IMR-90 (cell line): Measurements from ENCODE around the gene DAB1. TPM values are rescaled to one million over a fixed set of nuclear protein-coding genes. Genes with fewer than 3 reads are reported as not detected.

ENCODE experiments used
- ATAC-seq: fragments of 200-7000 bp; cut with Tn5 transposase; 2 replicates; pipeline ENCODE4 v1.9.1; 2020; ENCODE audit warnings: low read depth, mild to moderate bottlenecking, moderate library complexity
- BruUV-seq: library from RNA; stranded (reverse); fragments of 400-500 nt; replicated peaks from 2 replicates; lab custom pipeline; 2021; lab: Mats Ljungman, UMichigan
- CTCF ChIA-PET: fragments of 300-600 bp; formaldehyde crosslinking; extraction: SDS; loops from one replicate; lab custom pipeline; 2021; ENCODE audit warnings: antibody characterized with exemption; lab: Yijun Ruan, JAX
- POLR2A ChIA-PET: fragments of 300-600 bp; sonication (Branson Sonifier 250); formaldehyde crosslinking; loops from one replicate; lab custom pipeline; 2022; ENCODE audit warnings: antibody characterized with exemption; ENCODE audit not compliant: unreplicated experiment; lab: Charles Lee
- DNase-seq: peaks from one replicate; pipeline ENCODE4 v3.0.0; 2013
- H2AFZ ChIP-seq: replicated peaks from 2 replicates; pipeline ENCODE3; 2013; ENCODE audit warnings: low read length, mild to moderate bottlenecking; ENCODE audit not compliant: poor library complexity
- H2AK5ac ChIP-seq: 2 replicates; pipeline ENCODE4 v1.6.1; 2013; ENCODE audit warnings: low read depth, low read length, inconsistent platforms
- H2AK9ac ChIP-seq: replicated peaks from 2 replicates; pipeline ENCODE3; 2013; ENCODE audit warnings: mild to moderate bottlenecking, low read depth, low read length, moderate library complexity; ENCODE audit not compliant: poor library complexity
- H2BK120ac ChIP-seq: 2 replicates; pipeline ENCODE4 v1.6.1; 2013; ENCODE audit warnings: low read depth, low read length, inconsistent platforms
- H2BK15ac ChIP-seq: 3 replicates; pipeline ENCODE4 v1.6.1; 2013; ENCODE audit warnings: low read depth, low read length, inconsistent platforms
- H2BK20ac ChIP-seq: 2 replicates; pipeline ENCODE4 v1.6.1; 2013; ENCODE audit warnings: low read depth, mild to moderate bottlenecking, inconsistent platforms, low read length, moderate library complexity
- H2BK5ac ChIP-seq: 2 replicates; pipeline ENCODE4 v1.6.1; 2013; ENCODE audit warnings: mild to moderate bottlenecking, low read depth, low read length, inconsistent platforms; ENCODE audit not compliant: poor library complexity, severe bottlenecking
- H3K14ac ChIP-seq: replicated peaks from 2 replicates; pipeline ENCODE4 v1.6.1; 2013; ENCODE audit warnings: low read depth, low read length, inconsistent platforms
- H3K18ac ChIP-seq: 2 replicates; pipeline ENCODE4 v1.6.1; 2013; ENCODE audit warnings: low read depth, low read length, control low read depth
- H3K23ac ChIP-seq: 2 replicates; pipeline ENCODE4 v1.6.1; 2013; ENCODE audit warnings: low read depth, low read length, inconsistent platforms
- H3K27ac ChIP-seq: 2 replicates; pipeline ENCODE4 v1.5.1; 2013; ENCODE audit warnings: mild to moderate bottlenecking, control low read depth, low read length; ENCODE audit not compliant: insufficient read depth
- H3K27me3 ChIP-seq: 2 replicates; pipeline ENCODE4 v1.6.1; 2013; ENCODE audit warnings: low read length; ENCODE audit not compliant: control insufficient read depth, insufficient read depth
- H3K36me3 ChIP-seq: 2 replicates; pipeline ENCODE4 v1.6.1; 2013; ENCODE audit warnings: low read length, mixed read lengths; ENCODE audit not compliant: control insufficient read depth, insufficient read depth
- H3K4ac ChIP-seq: 2 replicates; pipeline ENCODE4 v1.6.1; 2013; ENCODE audit warnings: low read depth, low read length, inconsistent platforms
- H3K4me1 ChIP-seq: 2 replicates; pipeline ENCODE4 v1.6.1; 2013; ENCODE audit warnings: low read length, mixed read lengths; ENCODE audit not compliant: control insufficient read depth, insufficient read depth
- H3K4me2 ChIP-seq: 2 replicates; pipeline ENCODE4 v1.6.1; 2013; ENCODE audit warnings: low read depth, mild to moderate bottlenecking, control low read depth, low read length, moderate library complexity
- H3K4me3 ChIP-seq: 2 replicates; pipeline ENCODE4 v1.5.1; 2013; ENCODE audit warnings: low read depth, mild to moderate bottlenecking, control low read depth, low read length, moderate library complexity; ENCODE audit not compliant: insufficient read depth
- H3K56ac ChIP-seq: 2 replicates; pipeline ENCODE4 v1.6.1; 2013; ENCODE audit warnings: low read length, inconsistent platforms; ENCODE audit not compliant: insufficient read depth; ENCODE audit errors: extremely low read depth
- H3K79me1 ChIP-seq, 2 experiments: 2 replicates each; pipeline ENCODE4 v1.6.1; 2013; ENCODE audit warnings: low read length in 2 of 2, inconsistent platforms in 1 of 2, low read depth in 1 of 2
- H3K9ac ChIP-seq: 2 replicates; pipeline ENCODE4 v1.6.1; 2013; ENCODE audit warnings: low read depth, low read length, control low read depth
- H3K9me1 ChIP-seq: 2 replicates; pipeline ENCODE4 v1.6.1; 2013; ENCODE audit warnings: low read length, inconsistent platforms; ENCODE audit not compliant: insufficient read depth
- H3K9me3 ChIP-seq: 2 replicates; pipeline ENCODE4 v1.6.1; 2013; ENCODE audit warnings: low read length; ENCODE audit not compliant: control insufficient read depth, insufficient read depth
- H4K20me1 ChIP-seq: 2 replicates; pipeline ENCODE4 v1.6.1; 2013; ENCODE audit warnings: low read length, inconsistent platforms; ENCODE audit not compliant: insufficient read depth
- H4K5ac ChIP-seq: 2 replicates; pipeline ENCODE4 v1.6.1; 2013; ENCODE audit warnings: mild to moderate bottlenecking, low read depth, low read length, control low read depth
- H4K8ac ChIP-seq, 2 experiments: 2 replicates each; pipeline ENCODE4 v1.6.1; 2013; ENCODE audit warnings: low read depth in 2 of 2, low read length in 2 of 2, control low read depth in 1 of 2, inconsistent platforms in 1 of 2
- H4K91ac ChIP-seq: 2 replicates; pipeline ENCODE4 v1.6.1; 2013; ENCODE audit warnings: low read depth, low read length, inconsistent platforms; ENCODE audit not compliant: insufficient read depth
- SMC3 ChIP-seq: fragments of 150-350 bp; IDR thresholded peaks from 2 replicates; pipeline ENCODE4 v1.6.1; 2016; ENCODE audit warnings: low read depth, mild to moderate bottlenecking, antibody characterized with exemption, low read length, moderate library complexity
- WGBS, 2 experiments: methylation state at CpG; one replicate each; pipeline versions ENCODE4 v1.1.5 to v1.1.7; 2013; ENCODE audit warnings: missing lambda C conversion rate in 2 of 2; ENCODE audit not compliant: insufficient read length in 1 of 2; ENCODE audit errors: extremely low coverage in 2 of 2; 5-methylcytosine and 5-hydroxymethylcytosine counted together
- dilution Hi-C: fragments of 300-500 bp; cut with HindIII; formaldehyde crosslinking; loops from one replicate; pipeline ENCODE4 v1.14.3; 2018; ENCODE audit warnings: low sequenced_read_pairs; ENCODE audit not compliant: unreplicated experiment
- in situ Hi-C: fragments of 300-500 bp; cut with MboI; formaldehyde crosslinking; loops from 3 replicates; pipeline ENCODE4 v1.14.3; 2019; ENCODE audit warnings: low sequenced_read_pairs, inconsistent platforms, mixed read lengths
- intact Hi-C: fragments of 100-400 bp; cut with micrococcal nuclease; formaldehyde crosslinking; loops from 2 replicates; pipeline ENCODE4 v1.10.0; 2022
- polyA plus RNA-seq, 3 experiments: library from polyadenylated mRNA; depleted of rRNA; stranded (reverse); fragments of >200 nt; gene quantifications; 2 replicates each; pipeline ENCODE4 v1.2.3, GENCODE V29; 2012; ENCODE audit warnings: low replicate concordance in 1 of 3
- total RNA-seq: library from RNA; depleted of rRNA; stranded (reverse); fragments of >200 nt; gene quantifications from 2 replicates; pipeline ENCODE4 v1.2.3, GENCODE V29; 2012

Gene DAB1
- total and polyA plus RNA-seq, 2 of the 4 experiments (the other 2 are of a cell fraction), result 0.18 to 0.41 TPM

- no peaks in the 10 kb centered on the region for H3K9me3 ChIP-seq
- in situ Hi-C loops (no loop called here), intact Hi-C loops (no loop called here), dilution Hi-C loops (no loop called here)
- H3K56ac ChIP-seq, result no peak overlapping the region
- ATAC-seq, result no peak
- H3K9me1 ChIP-seq, result no peaks in the 10 kb centered on the region
- CTCF ChIA-PET, result no interaction called here
- WGBS, 2 experiments, result no CpG with 5 or more reads among the region's 3 CpGs
- H3K4me3 ChIP-seq, result no peak overlapping the region
- no peak overlapping the region for H2BK5ac ChIP-seq
- no peak overlapping the region for H3K9ac ChIP-seq
- no peak overlapping the region for H3K23ac ChIP-seq
- no peak overlapping the region for H3K4ac ChIP-seq
- no peak overlapping the region for H2AK5ac ChIP-seq
- no peak overlapping the region for H2AFZ ChIP-seq
- no peak overlapping the region for H2BK15ac ChIP-seq
- no peaks in the 10 kb centered on the region for H3K79me1 ChIP-seq
- H2BK120ac ChIP-seq, result no peak overlapping the region
- POLR2A ChIA-PET, result no interaction called here
- H3K18ac ChIP-seq, result no peak overlapping the region
- no peak overlapping the region for H2BK20ac ChIP-seq
- H4K5ac ChIP-seq, result no peak overlapping the region
- no peaks in the 10 kb centered on the region for H3K4me1 ChIP-seq
- H4K8ac ChIP-seq, result no peak overlapping the region
- H3K36me3 ChIP-seq, result no peaks in the 10 kb centered on the region
- H4K20me1 ChIP-seq, result no peaks in the 10 kb centered on the region
- H3K14ac ChIP-seq, result no peak overlapping the region; the same call in 1 of the 2 replicates
- H3K4me2 ChIP-seq, result no peak overlapping the region
- no peak overlapping the region for H2AK9ac ChIP-seq
- no peak overlapping the region for H3K27ac ChIP-seq
- DNase-seq, result no peak
- BruUV-seq, result no TSS peak
- no peaks in the 10 kb centered on the region for H3K27me3 ChIP-seq
- no peak for TF ChIP-seq SMC3
- no peak overlapping the region for H4K91ac ChIP-seq
Measured at GRCh38 chr1:57093122-57093521, 330.7 kb downstream of the DAB1 start.
